ENCODE results near the gene PFKL. TPM values are rescaled to one million over a fixed set of nuclear protein-coding genes. Genes with fewer than 3 reads are reported as not detected.

PFKL gene
- total RNA-seq, 1 experiment from 2014 or later: 134 TPM

DNA sequence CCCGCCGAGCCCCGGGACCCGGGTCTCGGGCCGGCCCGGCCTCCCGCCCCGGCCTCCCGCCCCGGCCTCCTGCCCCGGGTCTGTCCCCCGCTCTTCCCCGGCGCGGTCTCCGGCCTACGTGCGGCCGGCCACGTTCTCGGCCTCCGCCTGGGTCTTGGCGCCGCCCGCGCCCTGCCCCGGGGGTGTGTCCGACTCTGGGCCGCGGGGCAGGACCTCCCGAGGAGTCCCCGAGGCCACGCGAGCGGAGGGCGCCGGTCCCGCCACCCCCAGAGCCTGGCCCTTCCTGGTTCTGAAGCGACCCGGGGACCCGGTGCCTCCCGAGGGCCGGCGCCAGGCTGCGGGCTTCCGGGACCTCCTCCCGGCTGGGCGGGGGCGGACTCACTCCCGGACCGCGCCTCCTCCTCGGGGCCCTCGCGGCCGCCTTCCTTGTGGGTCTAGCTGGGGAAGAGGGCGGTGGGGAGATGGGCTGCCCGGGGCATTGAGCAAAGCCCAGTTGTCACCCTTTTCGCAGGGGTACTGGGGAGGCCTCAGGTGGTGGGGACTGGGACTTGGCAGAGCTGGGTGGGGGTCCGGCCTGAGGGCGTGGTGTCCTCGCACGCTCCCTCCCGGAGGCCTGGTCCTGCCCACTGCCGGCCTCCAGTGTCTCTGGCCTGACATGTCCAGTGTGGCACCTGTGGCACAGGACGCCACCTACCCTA lies 558 bp downstream of the PFKL start:
- Mint-ChIP-seq H3K36me3 (no peaks in the 10 kb centered on the region), H3K4me1 (peaks cover 34% of the 10 kb centered on the region), H3K27me3 (ENCODE audit: low read depth) (peaks cover 11% of the 10 kb centered on the region), H3K9me3 (no peaks in the 10 kb centered on the region), H3K4me3 (peak overlapping the region; percentile 76), H3K27ac (no peak overlapping the region; the same call in 1 of the 2 replicates)
- CTCF ChIA-PET: interaction anchor here (1.0 to 1.2 kb wide), 2 partner anchors 38 to 183 kb away, joined by 3 read pairs; no protein-coding TSS in a partner anchor
- ATAC-seq (peak; percentile 13), DNase-seq (ENCODE audit: low spot score) (peak; percentile 42)
- TF ChIP-seq KAT7 (CRISPR knock-in tag; IDR thresholded peaks at IDR 0.05; ENCODE audit: borderline replicate concordance) (0 out of 2 replicates have a peak, but pooled peaks have one; percentile 32), SOX15 (CRISPR knock-in tag; IDR thresholded peaks at IDR 0.05) (no peak)
- TF ChIP-seq, protein P1, sequence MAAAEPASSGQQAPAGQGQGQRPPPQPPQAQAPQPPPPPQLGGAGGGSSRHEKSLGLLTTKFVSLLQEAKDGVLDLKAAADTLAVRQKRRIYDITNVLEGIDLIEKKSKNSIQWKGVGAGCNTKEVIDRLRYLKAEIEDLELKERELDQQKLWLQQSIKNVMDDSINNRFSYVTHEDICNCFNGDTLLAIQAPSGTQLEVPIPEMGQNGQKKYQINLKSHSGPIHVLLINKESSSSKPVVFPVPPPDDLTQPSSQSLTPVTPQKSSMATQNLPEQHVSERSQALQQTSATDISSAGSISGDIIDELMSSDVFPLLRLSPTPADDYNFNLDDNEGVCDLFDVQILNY (CRISPR knock-in tag; IDR thresholded peaks at IDR 0.05): peak; percentile 81; the same call in 1 of the 2 replicates
- TF ChIP-seq, protein P2, sequence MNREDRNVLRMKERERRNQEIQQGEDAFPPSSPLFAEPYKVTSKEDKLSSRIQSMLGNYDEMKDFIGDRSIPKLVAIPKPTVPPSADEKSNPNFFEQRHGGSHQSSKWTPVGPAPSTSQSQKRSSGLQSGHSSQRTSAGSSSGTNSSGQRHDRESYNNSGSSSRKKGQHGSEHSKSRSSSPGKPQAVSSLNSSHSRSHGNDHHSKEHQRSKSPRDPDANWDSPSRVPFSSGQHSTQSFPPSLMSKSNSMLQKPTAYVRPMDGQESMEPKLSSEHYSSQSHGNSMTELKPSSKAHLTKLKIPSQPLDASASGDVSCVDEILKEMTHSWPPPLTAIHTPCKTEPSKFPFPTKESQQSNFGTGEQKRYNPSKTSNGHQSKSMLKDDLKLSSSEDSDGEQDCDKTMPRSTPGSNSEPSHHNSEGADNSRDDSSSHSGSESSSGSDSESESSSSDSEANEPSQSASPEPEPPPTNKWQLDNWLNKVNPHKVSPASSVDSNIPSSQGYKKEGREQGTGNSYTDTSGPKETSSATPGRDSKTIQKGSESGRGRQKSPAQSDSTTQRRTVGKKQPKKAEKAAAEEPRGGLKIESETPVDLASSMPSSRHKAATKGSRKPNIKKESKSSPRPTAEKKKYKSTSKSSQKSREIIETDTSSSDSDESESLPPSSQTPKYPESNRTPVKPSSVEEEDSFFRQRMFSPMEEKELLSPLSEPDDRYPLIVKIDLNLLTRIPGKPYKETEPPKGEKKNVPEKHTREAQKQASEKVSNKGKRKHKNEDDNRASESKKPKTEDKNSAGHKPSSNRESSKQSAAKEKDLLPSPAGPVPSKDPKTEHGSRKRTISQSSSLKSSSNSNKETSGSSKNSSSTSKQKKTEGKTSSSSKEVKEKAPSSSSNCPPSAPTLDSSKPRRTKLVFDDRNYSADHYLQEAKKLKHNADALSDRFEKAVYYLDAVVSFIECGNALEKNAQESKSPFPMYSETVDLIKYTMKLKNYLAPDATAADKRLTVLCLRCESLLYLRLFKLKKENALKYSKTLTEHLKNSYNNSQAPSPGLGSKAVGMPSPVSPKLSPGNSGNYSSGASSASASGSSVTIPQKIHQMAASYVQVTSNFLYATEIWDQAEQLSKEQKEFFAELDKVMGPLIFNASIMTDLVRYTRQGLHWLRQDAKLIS (CRISPR knock-in tag; IDR thresholded peaks at IDR 0.05; ENCODE audit: borderline replicate concordance): no peak
- POLR2A ChIA-PET: no interaction called here

DNA sequence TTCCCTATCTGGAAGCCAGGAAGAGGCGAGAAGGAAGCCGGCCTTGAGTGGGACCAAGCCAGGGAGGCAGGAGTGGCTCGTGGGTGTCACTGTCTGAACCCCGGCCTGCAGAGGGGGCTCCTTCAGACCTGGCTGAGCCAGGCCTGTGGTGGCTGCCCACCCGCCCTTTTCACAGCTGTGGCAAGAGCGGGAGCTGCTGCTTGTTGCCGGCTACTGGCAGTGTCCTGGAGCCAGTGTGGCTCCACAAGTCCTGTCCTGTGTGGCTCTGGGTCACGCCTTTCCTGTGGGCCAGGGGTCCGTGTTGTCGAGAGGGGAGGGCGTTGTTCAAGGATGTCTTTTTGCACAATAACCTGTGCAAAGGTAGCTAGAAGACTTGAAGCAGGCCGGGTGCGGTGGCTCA lies 1.3 kb downstream of the PFKL start:
- TF ChIP-seq, protein P3, sequence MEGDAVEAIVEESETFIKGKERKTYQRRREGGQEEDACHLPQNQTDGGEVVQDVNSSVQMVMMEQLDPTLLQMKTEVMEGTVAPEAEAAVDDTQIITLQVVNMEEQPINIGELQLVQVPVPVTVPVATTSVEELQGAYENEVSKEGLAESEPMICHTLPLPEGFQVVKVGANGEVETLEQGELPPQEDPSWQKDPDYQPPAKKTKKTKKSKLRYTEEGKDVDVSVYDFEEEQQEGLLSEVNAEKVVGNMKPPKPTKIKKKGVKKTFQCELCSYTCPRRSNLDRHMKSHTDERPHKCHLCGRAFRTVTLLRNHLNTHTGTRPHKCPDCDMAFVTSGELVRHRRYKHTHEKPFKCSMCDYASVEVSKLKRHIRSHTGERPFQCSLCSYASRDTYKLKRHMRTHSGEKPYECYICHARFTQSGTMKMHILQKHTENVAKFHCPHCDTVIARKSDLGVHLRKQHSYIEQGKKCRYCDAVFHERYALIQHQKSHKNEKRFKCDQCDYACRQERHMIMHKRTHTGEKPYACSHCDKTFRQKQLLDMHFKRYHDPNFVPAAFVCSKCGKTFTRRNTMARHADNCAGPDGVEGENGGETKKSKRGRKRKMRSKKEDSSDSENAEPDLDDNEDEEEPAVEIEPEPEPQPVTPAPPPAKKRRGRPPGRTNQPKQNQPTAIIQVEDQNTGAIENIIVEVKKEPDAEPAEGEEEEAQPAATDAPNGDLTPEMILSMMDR (IDR thresholded peaks at IDR 0.05): no peak
- no peak for TF ChIP-seq ESRRA (CRISPR knock-in tag; IDR thresholded peaks at IDR 0.05; ENCODE audit: borderline replicate concordance)
- TF ChIP-seq NFYB (CRISPR knock-in tag; conservative IDR thresholded peaks at IDR 0.05; ENCODE audit: low read depth): no peak
- no peak for TF ChIP-seq NR3C1 (CRISPR knock-in tag; conservative IDR thresholded peaks at IDR 0.05; ENCODE audit: low read depth)
- no peak for TF ChIP-seq NR1H2 (CRISPR knock-in tag; IDR thresholded peaks at IDR 0.05)
- no peak for TF ChIP-seq MXD4 (CRISPR knock-in tag; IDR thresholded peaks at IDR 0.05; ENCODE audit: borderline replicate concordance)
- Mint-ChIP-seq H3K36me3 (no peaks in the 10 kb centered on the region), H3K4me1 (peaks cover 34% of the 10 kb centered on the region), H3K27me3 (ENCODE audit: low read depth) (peaks cover 11% of the 10 kb centered on the region), H3K4me3 (peak overlapping the region; percentile 76), H3K27ac (no peak overlapping the region; the same call in 1 of the 2 replicates), H3K9me3 (no peaks in the 10 kb centered on the region)
- DNase-seq (ENCODE audit: low spot score) (peak; percentile 28), ATAC-seq (no peak)
- POLR2A ChIA-PET: no interaction called here
- CTCF ChIA-PET: interaction anchor here (0.8 to 1.4 kb wide), 4 partner anchors 9 to 183 kb away, joined by 3 to 4 read pairs (median 4); no protein-coding TSS in a partner anchor

DNA sequence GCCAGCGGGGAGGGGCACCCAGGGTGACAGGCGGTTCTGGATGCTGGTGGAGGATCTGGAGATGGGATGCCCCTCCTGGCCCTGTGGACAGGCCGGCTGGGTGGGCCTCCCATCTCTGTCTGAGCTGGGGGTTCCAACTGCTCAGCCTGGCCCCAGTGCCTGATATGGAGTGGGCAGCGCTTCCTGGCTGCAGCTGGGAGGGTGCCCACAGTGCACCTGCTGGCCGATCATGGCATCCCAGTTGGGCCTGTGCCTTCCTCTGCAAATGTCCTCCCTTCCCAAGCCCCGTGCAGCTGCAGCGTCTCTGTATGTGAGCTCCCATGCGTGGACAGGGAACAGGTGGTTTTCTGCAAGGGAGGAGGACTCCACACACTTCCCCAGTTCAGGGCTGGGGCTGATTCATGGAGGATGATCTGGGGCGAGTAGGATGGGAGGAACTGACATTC lies 2.1 kb downstream of the PFKL start:
- Mint-ChIP-seq H3K4me3 (no peak overlapping the region), H3K27me3 (ENCODE audit: low read depth) (peaks cover 11% of the 10 kb centered on the region), H3K4me1 (peaks cover 34% of the 10 kb centered on the region), H3K9me3 (no peaks in the 10 kb centered on the region), H3K27ac (no peak overlapping the region), H3K36me3 (0 out of 2 replicates have a peak, but pooled peaks cover 2% of the 10 kb centered on the region)
- TF ChIP-seq ZBTB21 (CRISPR knock-in tag; IDR thresholded peaks at IDR 0.05; ENCODE audit: borderline replicate concordance) (no peak), EMX1 (CRISPR knock-in tag; IDR thresholded peaks at IDR 0.05) (no peak), JAZF1 (CRISPR knock-in tag; IDR thresholded peaks at IDR 0.05) (no peak), OVOL2 (CRISPR knock-in tag; IDR thresholded peaks at IDR 0.05; ENCODE audit: borderline replicate concordance) (no peak), ELF4 (CRISPR knock-in tag; IDR thresholded peaks at IDR 0.05; ENCODE audit: low read depth) (no peak), SMAD3 (CRISPR knock-in tag; IDR thresholded peaks at IDR 0.05; ENCODE audit: borderline replicate concordance) (no peak), RELA (CRISPR knock-in tag; IDR thresholded peaks at IDR 0.05; ENCODE audit: borderline replicate concordance) (no peak), ZNF138 (CRISPR knock-in tag; conservative IDR thresholded peaks at IDR 0.05) (no peak), NR2C2 (CRISPR knock-in tag; IDR thresholded peaks at IDR 0.05) (no peak), ZNF219 (CRISPR knock-in tag; IDR thresholded peaks at IDR 0.05; ENCODE audit: borderline replicate concordance) (no peak)
- TF ChIP-seq, protein P4, sequence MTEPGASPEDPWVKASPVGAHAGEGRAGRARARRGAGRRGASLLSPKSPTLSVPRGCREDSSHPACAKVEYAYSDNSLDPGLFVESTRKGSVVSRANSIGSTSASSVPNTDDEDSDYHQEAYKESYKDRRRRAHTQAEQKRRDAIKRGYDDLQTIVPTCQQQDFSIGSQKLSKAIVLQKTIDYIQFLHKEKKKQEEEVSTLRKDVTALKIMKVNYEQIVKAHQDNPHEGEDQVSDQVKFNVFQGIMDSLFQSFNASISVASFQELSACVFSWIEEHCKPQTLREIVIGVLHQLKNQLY (CRISPR knock-in tag; IDR thresholded peaks at IDR 0.05): no peak
- TF ChIP-seq, protein P5, sequence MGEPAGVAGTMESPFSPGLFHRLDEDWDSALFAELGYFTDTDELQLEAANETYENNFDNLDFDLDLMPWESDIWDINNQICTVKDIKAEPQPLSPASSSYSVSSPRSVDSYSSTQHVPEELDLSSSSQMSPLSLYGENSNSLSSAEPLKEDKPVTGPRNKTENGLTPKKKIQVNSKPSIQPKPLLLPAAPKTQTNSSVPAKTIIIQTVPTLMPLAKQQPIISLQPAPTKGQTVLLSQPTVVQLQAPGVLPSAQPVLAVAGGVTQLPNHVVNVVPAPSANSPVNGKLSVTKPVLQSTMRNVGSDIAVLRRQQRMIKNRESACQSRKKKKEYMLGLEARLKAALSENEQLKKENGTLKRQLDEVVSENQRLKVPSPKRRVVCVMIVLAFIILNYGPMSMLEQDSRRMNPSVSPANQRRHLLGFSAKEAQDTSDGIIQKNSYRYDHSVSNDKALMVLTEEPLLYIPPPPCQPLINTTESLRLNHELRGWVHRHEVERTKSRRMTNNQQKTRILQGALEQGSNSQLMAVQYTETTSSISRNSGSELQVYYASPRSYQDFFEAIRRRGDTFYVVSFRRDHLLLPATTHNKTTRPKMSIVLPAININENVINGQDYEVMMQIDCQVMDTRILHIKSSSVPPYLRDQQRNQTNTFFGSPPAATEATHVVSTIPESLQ (CRISPR knock-in tag; IDR thresholded peaks at IDR 0.05): no peak
- ATAC-seq (no peak), DNase-seq (ENCODE audit: low spot score) (no peak)
- POLR2A ChIA-PET: no interaction called here
- CTCF ChIA-PET: interaction anchor here (1.3 to 1.4 kb wide), 3 partner anchors 32 to 36 kb away, joined by 3 to 6 read pairs (median 4); no protein-coding TSS in a partner anchor

All from WTC11 (cell line).